Endothelial cell (in vitro differentiated cells): ENCODE data around the gene TFRC. TPM values are rescaled to one million over a fixed set of nuclear protein-coding genes. Genes with fewer than 3 reads are reported as not detected.

Experiments used
- DNase-seq: peaks from one replicate; pipeline ENCODE4 v3.0.0; 2021; ENCODE audit warnings: low spot score
- H3K27ac Mint-ChIP-seq: one replicate; pipeline ENCODE4 v1.8.0; 2021; ENCODE audit warnings: mixed read lengths, inconsistent platforms; ENCODE audit not compliant: unreplicated experiment
- H3K27me3 Mint-ChIP-seq: one replicate; pipeline ENCODE4 v1.8.0; 2021; ENCODE audit warnings: mild to moderate bottlenecking, moderate library complexity, mixed read lengths, inconsistent platforms; ENCODE audit not compliant: unreplicated experiment
- H3K36me3 Mint-ChIP-seq: one replicate; pipeline ENCODE4 v1.8.0; 2021; ENCODE audit warnings: mild to moderate bottlenecking, low read depth, mixed read lengths, inconsistent platforms; ENCODE audit not compliant: unreplicated experiment
- H3K4me1 Mint-ChIP-seq: one replicate; pipeline ENCODE4 v1.8.0; 2021; ENCODE audit warnings: mild to moderate bottlenecking, mixed read lengths, inconsistent platforms; ENCODE audit not compliant: unreplicated experiment
- H3K4me3 Mint-ChIP-seq: one replicate; pipeline ENCODE4 v1.8.0; 2021; ENCODE audit warnings: mild to moderate bottlenecking, mixed read lengths, inconsistent platforms; ENCODE audit not compliant: unreplicated experiment
- H3K9me3 Mint-ChIP-seq: one replicate; pipeline ENCODE4 v1.8.0; 2021; ENCODE audit warnings: mixed read lengths, inconsistent platforms; ENCODE audit not compliant: unreplicated experiment
- total RNA-seq: library from RNA; stranded (reverse); fragmentation: NEBNext Ultra II Directional; extraction: Animal tissue kit (Norgen Biotek cat#: 25700); gene quantifications from one replicate; pipeline ENCODE4 v1.2.1, GENCODE V29; 2021; ENCODE audit not compliant: unreplicated experiment
- TF ChIP-seq, protein P1 (sequence below): fragments of 200-600 bp; sonication (generic); IDR thresholded peaks from one replicate; pipeline ENCODE4 v1.5.0; 2021; ENCODE audit warnings: antibody characterized with exemption; ENCODE audit not compliant: unreplicated experiment

TFRC gene
- total RNA-seq, 1 donor from 2014 or later, result 23.5 TPM

DNA sequence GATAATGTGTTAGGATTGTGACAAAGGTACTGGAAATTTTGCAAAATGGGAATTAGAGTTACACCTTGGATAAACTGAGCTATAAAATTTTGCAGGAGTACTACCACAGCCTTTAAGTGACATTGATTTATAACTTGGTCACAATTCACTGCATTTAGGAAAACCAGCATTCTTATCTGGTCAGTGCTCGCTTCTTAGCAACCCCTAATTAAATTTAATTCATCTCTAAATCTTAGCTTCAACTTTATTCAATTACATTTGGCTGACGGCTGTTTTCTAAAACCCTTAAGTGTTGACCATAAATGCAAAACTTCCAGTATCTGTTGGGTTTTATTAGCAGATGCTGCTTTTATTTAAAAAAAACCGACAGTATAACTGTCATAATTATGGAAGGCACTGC, 31.3 kb downstream of the TFRC start:
- no peak overlapping the region for H3K27ac Mint-ChIP-seq
- H3K9me3 Mint-ChIP-seq, result no peaks in the 10 kb centered on the region
- H3K4me3 Mint-ChIP-seq, result no peak overlapping the region
- no peaks in the 10 kb centered on the region for H3K4me1 Mint-ChIP-seq
- DNase-seq, result no peak
- TF ChIP-seq, protein P1, sequence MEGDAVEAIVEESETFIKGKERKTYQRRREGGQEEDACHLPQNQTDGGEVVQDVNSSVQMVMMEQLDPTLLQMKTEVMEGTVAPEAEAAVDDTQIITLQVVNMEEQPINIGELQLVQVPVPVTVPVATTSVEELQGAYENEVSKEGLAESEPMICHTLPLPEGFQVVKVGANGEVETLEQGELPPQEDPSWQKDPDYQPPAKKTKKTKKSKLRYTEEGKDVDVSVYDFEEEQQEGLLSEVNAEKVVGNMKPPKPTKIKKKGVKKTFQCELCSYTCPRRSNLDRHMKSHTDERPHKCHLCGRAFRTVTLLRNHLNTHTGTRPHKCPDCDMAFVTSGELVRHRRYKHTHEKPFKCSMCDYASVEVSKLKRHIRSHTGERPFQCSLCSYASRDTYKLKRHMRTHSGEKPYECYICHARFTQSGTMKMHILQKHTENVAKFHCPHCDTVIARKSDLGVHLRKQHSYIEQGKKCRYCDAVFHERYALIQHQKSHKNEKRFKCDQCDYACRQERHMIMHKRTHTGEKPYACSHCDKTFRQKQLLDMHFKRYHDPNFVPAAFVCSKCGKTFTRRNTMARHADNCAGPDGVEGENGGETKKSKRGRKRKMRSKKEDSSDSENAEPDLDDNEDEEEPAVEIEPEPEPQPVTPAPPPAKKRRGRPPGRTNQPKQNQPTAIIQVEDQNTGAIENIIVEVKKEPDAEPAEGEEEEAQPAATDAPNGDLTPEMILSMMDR, result no peak
- no peaks in the 10 kb centered on the region for H3K27me3 Mint-ChIP-seq
- peaks cover 23% of the 10 kb centered on the region for H3K36me3 Mint-ChIP-seq

DNA sequence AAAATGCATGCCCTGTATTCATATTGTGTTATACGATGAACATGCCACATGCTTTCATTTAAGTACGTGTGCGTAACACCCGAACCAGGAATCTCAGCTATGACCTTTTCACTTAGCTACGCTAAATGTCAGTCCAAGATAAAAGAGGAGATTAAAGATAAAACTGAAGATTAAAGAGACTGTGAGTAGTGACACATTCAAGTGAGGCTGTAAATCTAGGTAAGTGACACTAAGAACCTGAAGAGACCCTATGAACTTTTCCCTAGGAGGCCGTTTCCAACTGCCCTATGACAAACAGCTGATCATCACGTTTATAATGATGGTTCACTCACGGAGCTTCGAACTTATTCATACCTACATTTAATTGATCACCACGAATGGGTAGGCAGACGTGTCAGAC, 32.2 kb downstream of the TFRC start:
- no peak for DNase-seq
- no peaks in the 10 kb centered on the region for H3K4me1 Mint-ChIP-seq
- no peaks in the 10 kb centered on the region for H3K9me3 Mint-ChIP-seq
- H3K27ac Mint-ChIP-seq, result no peak overlapping the region
- TF ChIP-seq, protein P1, result no peak
- no peaks in the 10 kb centered on the region for H3K27me3 Mint-ChIP-seq
- peaks cover 13% of the 10 kb centered on the region for H3K36me3 Mint-ChIP-seq
- H3K4me3 Mint-ChIP-seq, result no peak overlapping the region

DNA sequence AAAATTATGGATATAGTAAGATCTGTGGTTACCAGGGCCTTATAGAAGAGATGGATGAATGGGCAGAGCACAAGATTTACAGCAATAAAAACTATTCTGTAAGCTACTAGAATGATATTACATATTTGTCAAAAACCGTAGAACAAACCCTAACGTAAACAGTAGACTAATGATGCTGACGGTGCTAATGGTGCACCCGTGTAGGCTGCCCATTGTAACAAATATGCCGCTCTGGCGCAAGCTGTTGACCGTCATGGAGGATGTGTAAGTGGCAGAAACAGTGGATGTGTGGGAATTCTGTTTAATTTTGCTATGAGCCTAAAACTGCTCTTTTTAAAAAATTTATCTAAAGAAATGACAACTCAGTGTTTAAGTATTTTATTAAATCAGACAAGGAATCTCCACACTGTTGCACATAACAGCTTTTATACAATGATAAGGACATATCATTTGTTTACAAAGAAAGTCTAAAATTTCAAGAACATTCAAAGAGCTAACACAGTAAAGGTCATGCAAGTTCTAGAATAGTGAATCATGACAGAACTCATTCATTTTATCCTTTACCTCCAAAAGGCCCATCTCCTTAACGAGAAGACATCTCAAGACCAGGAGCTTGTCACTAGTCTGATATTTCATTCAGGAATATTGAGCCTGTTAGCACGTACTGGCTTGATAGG, 32.8 kb downstream of the TFRC start:
- Mint-ChIP-seq H3K9me3 (no peaks in the 10 kb centered on the region), H3K27ac (no peak overlapping the region), H3K4me1 (no peaks in the 10 kb centered on the region), H3K27me3 (no peaks in the 10 kb centered on the region), H3K36me3 (peaks cover 11% of the 10 kb centered on the region), H3K4me3 (no peak overlapping the region)
- DNase-seq, result no peak
- TF ChIP-seq, protein P1, result no peak

DNA sequence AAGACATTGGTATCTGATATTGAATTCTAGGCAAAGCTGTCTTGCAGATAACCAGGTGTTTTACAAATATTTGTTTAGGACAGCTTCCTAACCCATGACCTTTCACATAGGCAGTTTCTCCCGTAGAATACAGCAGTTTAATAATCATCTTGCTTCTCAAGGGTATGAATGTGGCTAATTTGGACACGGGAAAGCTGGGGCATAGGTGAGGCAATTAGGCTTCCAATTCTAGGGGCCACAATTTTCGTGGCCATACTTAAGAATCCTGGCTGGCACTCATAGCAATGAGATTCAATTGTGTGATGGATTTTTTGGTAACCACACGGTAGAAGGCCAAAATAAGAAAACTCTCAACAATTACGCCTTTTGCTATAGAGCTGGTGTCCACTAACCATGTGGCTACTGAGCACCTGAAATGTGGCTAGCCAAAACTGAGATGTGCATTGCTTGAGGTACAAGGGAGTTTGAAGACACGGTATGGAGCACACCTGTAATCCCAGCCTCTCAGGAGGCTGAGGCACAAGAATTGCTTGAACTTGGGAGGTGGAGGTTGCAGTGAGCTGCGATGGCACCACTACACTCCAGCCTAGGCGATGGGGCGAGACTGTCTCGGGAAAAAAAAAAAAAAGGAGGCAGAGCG, 34.4 kb downstream of the TFRC start:
- H3K36me3 Mint-ChIP-seq, result peaks cover 7% of the 10 kb centered on the region
- no peaks in the 10 kb centered on the region for H3K27me3 Mint-ChIP-seq
- no peaks in the 10 kb centered on the region for H3K9me3 Mint-ChIP-seq
- H3K27ac Mint-ChIP-seq, result no peak overlapping the region
- no peak for DNase-seq
- no peaks in the 10 kb centered on the region for H3K4me1 Mint-ChIP-seq
- TF ChIP-seq, protein P1, result no peak
- no peak overlapping the region for H3K4me3 Mint-ChIP-seq

DNA sequence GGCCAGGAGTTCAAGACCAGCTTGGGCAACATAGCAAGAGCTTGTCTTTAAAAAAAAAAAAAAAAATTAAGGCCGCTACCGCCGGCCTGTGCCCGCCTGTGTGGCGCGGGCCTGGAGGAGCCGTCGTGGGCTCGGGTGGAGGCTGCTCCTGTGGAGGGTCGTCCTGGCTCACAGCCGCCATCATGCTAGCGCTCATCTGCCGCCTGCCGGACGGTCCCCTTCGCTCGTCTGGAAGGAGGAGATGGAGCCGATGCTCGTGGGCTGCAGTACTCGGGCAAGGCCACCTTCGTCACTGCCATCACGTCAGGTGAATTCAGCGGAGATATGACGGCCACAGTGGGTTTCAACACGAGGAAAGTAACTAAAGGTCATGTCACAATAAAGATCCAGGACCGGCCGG, 37.4 kb downstream of the TFRC start:
- Mint-ChIP-seq H3K4me1 (no peaks in the 10 kb centered on the region), H3K4me3 (no peak overlapping the region), H3K9me3 (no peaks in the 10 kb centered on the region), H3K27me3 (no peaks in the 10 kb centered on the region), H3K36me3 (peaks cover 4% of the 10 kb centered on the region), H3K27ac (no peak overlapping the region)
- TF ChIP-seq, protein P1, result no peak
- no peak for DNase-seq
